Subcutaneous abdominal adipose tissue (tissue), 5 donors: ENCODE data around the gene CFAP298.
"Not testable (repeated sequence)": the region's sequence is repeated elsewhere in the genome, so short reads cannot be mapped to it uniquely, and the experiment has no call there.

Source experiments
- H3K27ac ChIP-seq: one replicate; pipeline ENCODE4 v1.7.0; 2013; ENCODE audit warnings: low read depth, mild to moderate bottlenecking, inconsistent platforms, low read length, moderate library complexity
- H3K27me3 ChIP-seq, 5 donors: one replicate each; pipeline ENCODE4 v1.7.0; 2013; ENCODE audit warnings: low read length in 5 of 5, inconsistent platforms in 1 of 5; ENCODE audit not compliant: control insufficient read depth in 5 of 5, insufficient read depth in 4 of 5
- H3K36me3 ChIP-seq, 5 donors: one replicate each; pipeline ENCODE4 v1.7.0; 2013; ENCODE audit warnings: low read length in 5 of 5; ENCODE audit not compliant: control insufficient read depth in 5 of 5, insufficient read depth in 5 of 5
- H3K4me1 ChIP-seq, 5 donors: one replicate each; pipeline ENCODE4 v1.7.0; 2013; ENCODE audit warnings: low read length in 5 of 5, mild to moderate bottlenecking in 3 of 5, moderate library complexity in 1 of 5; ENCODE audit not compliant: control insufficient read depth in 5 of 5, insufficient read depth in 5 of 5
- H3K4me3 ChIP-seq, 5 donors: one replicate each; pipeline ENCODE4 v1.7.0; 2013; ENCODE audit warnings: low read length in 5 of 5, low read depth in 1 of 5
- H3K9ac ChIP-seq, 5 donors: one replicate each; pipeline ENCODE4 v1.7.0; 2013; ENCODE audit warnings: low read length in 5 of 5, mild to moderate bottlenecking in 4 of 5, moderate library complexity in 3 of 5
- H3K9me3 ChIP-seq, 5 donors: one replicate each; pipeline ENCODE4 v1.7.0; 2013; ENCODE audit warnings: low read length in 5 of 5; ENCODE audit not compliant: control insufficient read depth in 5 of 5
- donor health status: healthy.
- donor health status: healthy.
- donor health status: healthy.
- donor health status: healthy.
- donor health status: healthy.

Gene CFAP298

GRCh38 chr21:32618218-32618617 lies 6.0 kb upstream of the CFAP298 start:
- not testable (repeated sequence) for H3K27me3 ChIP-seq, H3K4me1 ChIP-seq, H3K27ac ChIP-seq, H3K36me3 ChIP-seq, H3K4me3 ChIP-seq, H3K9me3 ChIP-seq, H3K9ac ChIP-seq

DNA sequence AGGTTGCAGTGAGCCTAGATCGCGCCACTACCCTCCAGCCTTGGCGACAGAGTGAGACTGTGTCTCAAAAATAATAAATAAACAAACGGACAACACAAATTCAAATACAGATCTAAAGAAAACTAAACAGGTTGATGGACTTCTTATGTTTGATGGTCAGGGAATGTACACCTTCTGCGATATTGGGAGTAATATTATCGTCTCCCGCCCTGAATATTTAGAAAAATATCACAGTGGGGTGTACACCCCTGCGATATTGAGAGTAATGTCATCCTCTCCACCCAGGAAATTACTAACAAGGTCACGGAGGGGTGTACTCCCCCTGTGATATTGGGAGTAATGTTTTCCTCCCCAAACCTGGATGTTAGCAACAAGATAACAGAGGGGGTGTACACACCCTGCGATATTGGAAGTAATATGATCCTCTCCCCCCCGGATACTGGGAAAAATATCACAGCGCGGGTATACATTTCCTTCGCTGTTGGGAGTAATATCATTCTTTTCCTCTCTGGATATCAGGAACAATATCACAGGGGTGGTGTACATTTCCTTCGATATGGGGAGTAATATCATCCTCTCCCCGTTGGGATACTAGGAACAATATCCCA lies 1.4 kb upstream of the CFAP298 start:
- Histone ChIP-seq H3K4me1 (peaks cover 3 to 21% (median 17%) of the 10 kb centered on the region in 5 donors), H3K4me3 (peak overlapping the region; percentile 87 to 97 (median 93)), H3K9ac (peak overlapping the region in 4 of 5 donors; percentile 87 to 97 (median 94)), H3K27ac (peak overlapping the region; percentile 98), H3K9me3 (no peaks in the 10 kb centered on the region), H3K36me3 (peaks cover 5 to 13% (median 8%) of the 10 kb centered on the region in 5 donors), H3K27me3 (no peaks in the 10 kb centered on the region)

GRCh38 chr21:32612999-32613337 lies 791 bp upstream of the CFAP298 start:
- Histone ChIP-seq H3K27ac (peak overlapping the region; percentile 98), H3K4me3 (peak overlapping the region; percentile 87 to 97 (median 93)), H3K36me3 (peaks cover 5 to 17% (median 8%) of the 10 kb centered on the region in 5 donors), H3K9ac (peak overlapping the region; percentile 87 to 97 (median 94)), H3K4me1 (peaks cover 3 to 21% (median 17%) of the 10 kb centered on the region in 5 donors), H3K27me3 (no peaks in the 10 kb centered on the region), H3K9me3 (no peaks in the 10 kb centered on the region)

DNA sequence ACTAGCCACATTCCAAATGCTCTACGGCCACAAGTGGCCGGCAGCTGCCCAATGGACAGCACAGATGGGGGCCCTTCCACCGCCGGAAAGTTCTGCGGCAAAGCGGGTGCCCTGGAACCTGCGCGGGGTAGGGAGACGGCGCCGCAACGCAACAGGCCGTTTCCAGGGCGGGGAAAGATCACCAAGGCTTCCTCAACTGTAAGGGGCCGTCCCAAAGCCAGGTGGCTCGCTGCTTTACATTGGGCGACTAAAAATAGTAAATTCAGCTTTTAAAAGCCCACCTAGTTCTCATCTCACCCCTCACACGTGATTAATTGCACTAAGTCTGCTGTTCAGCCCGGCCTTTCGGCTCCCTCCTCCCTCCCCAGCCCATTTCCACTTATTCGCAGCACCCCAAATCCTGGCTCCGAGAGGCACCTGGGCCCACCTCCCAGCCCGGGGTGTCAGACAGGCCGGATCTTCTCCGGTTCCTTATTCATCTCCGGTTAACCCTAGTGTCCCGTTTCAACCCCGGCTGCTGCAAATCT lies 643 bp downstream of the CFAP298 start:
- Histone ChIP-seq H3K9me3 (no peaks in the 10 kb centered on the region), H3K4me3 (peak overlapping the region; percentile 87 to 97 (median 93)), H3K4me1 (peaks cover 3 to 21% (median 17%) of the 10 kb centered on the region in 5 donors), H3K27ac (peak overlapping the region; percentile 98), H3K9ac (peak overlapping the region; percentile 87 to 97 (median 94)), H3K27me3 (no peaks in the 10 kb centered on the region), H3K36me3 (peaks cover 8 to 27% (median 14%) of the 10 kb centered on the region in 5 donors)

DNA sequence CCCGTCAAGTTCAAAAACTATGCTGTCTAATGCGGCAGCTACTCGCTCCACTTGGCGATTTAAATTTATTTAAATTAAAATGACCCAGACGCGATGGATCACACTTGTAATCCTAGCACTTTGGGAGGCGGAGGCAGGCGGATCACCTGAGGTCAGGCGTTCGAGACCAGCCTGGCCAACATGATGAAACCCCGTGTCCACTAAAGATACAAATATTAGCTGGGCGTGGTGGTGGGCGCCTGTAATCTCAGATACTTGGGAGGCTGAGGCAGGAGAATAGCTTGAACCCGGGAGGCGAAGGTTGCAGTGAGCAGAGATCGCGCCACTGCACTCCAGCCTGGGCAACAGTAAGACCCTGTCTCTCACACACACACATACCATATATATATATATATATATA lies 1.2 kb downstream of the CFAP298 start:
- not testable (repeated sequence) for H3K27ac ChIP-seq, H3K9me3 ChIP-seq, H3K4me3 ChIP-seq

GRCh38 chr21:32608851-32609250 lies 3.3 kb downstream of the CFAP298 start:
- Histone ChIP-seq H3K36me3 (peaks cover 13 to 54% (median 40%) of the 10 kb centered on the region in 5 donors), H3K27ac (no peak overlapping the region)

More for the DNA sequence above, 1.2 kb downstream of the CFAP298 start:
- not testable (repeated sequence) for H3K27me3 ChIP-seq, H3K9ac ChIP-seq
- Histone ChIP-seq H3K36me3 (peaks cover 11 to 33% (median 20%) of the 10 kb centered on the region in 5 donors), H3K4me1 (peaks cover 3 to 21% (median 17%) of the 10 kb centered on the region in 5 donors)

GRCh38 chr21:32605469-32605868 lies 6.7 kb downstream of the CFAP298 start:
- H3K9ac ChIP-seq, result no peak overlapping the region
- H3K27me3 ChIP-seq, result no peaks in the 10 kb centered on the region
- H3K27ac ChIP-seq, result no peak overlapping the region
- peaks cover 0 to under 1% (median 0%) of the 10 kb centered on the region in 5 donors for H3K4me1 ChIP-seq
- H3K4me3 ChIP-seq, result no peak overlapping the region
- H3K9me3 ChIP-seq, result no peaks in the 10 kb centered on the region
- peaks cover 15 to 77% (median 63%) of the 10 kb centered on the region in 5 donors for H3K36me3 ChIP-seq

More at GRCh38 chr21:32608851-32609250, 3.3 kb downstream of the CFAP298 start:
- no peaks in the 10 kb centered on the region for H3K9me3 ChIP-seq
- H3K27me3 ChIP-seq, result no peaks in the 10 kb centered on the region
- H3K9ac ChIP-seq, result no peak overlapping the region
- no peak overlapping the region for H3K4me3 ChIP-seq
- peaks cover 3 to 21% (median 17%) of the 10 kb centered on the region in 5 donors for H3K4me1 ChIP-seq

DNA sequence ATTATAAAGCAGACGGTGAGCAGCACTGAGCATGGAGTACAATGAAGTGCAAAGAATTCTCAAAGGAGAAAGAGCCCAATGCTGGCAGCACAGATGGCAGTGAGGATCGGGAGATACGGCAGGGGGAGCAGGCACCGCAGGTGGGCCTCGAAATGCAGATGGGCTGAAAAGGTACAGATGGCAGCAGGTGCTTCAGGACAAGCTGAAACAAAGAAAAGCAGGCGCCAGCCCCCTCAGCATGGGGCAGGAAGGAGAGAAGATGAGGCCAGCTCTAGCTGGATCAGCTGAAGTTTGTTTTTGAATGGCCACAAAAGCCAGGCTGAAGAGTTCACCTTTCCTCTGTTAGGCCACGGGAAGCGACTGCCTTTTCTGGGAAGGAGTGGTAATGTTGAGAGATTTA lies 7.7 kb downstream of the CFAP298 start:
- H3K4me1 ChIP-seq, result no peaks in the 10 kb centered on the region
- no peak overlapping the region for H3K4me3 ChIP-seq
- H3K27ac ChIP-seq, result no peak overlapping the region
- H3K9me3 ChIP-seq, result no peaks in the 10 kb centered on the region
- H3K36me3 ChIP-seq, result peaks cover 15 to 82% (median 70%) of the 10 kb centered on the region in 5 donors
- H3K9ac ChIP-seq, result no peak overlapping the region
- H3K27me3 ChIP-seq, result no peaks in the 10 kb centered on the region

GRCh38 chr21:32603131-32603530 lies 9.0 kb downstream of the CFAP298 start:
- Histone ChIP-seq H3K36me3 (peaks cover 9 to 79% (median 66%) of the 10 kb centered on the region in 5 donors), H3K27ac (no peak overlapping the region), H3K4me3 (no peak overlapping the region), H3K9ac (no peak overlapping the region), H3K4me1 (no peaks in the 10 kb centered on the region), H3K9me3 (no peaks in the 10 kb centered on the region), H3K27me3 (no peaks in the 10 kb centered on the region)

DNA sequence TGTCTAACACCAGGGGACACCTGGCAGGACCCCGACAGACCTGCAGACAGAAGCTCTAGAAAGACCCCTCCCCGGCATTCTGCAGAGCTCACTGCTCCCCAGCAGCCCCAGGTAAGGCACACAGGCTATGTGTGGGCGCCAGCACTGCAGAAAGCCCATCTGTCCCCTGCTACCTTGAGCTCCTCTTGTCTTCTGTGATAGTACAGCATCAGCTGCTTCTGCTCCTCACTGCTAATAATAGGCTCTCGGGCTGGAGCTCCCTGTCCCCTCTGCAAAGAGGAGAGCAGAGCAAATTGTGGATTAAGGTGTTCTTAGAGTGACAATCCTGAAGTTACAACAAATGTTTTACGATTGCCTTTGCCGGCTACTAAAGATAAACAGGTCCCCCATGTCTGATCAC lies 10.1 kb downstream of the CFAP298 start:
- no peak overlapping the region for H3K9ac ChIP-seq
- peaks cover 9 to 80% (median 66%) of the 10 kb centered on the region in 5 donors for H3K36me3 ChIP-seq
- H3K4me1 ChIP-seq, result no peaks in the 10 kb centered on the region
- no peaks in the 10 kb centered on the region for H3K27me3 ChIP-seq
- H3K4me3 ChIP-seq, result no peak overlapping the region
- no peaks in the 10 kb centered on the region for H3K9me3 ChIP-seq
- no peak overlapping the region for H3K27ac ChIP-seq
